KMS-11 (cell line): ENCODE data around the gene HOXA9.

Source experiments
- H2AFZ ChIP-seq: fragments of 200-600 bp; sonication (generic); 2 replicates; pipeline ENCODE4 v1.6.1; 2016; ENCODE audit warnings: antibody characterized with exemption, mixed run types, low read depth
- H3K27ac ChIP-seq: fragments of 200-600 bp; sonication (generic); 2 replicates; pipeline ENCODE4 v1.6.1; 2016; ENCODE audit warnings: mild to moderate bottlenecking, mixed run types
- H3K27me3 ChIP-seq: fragments of 200-600 bp; sonication (generic); 2 replicates; pipeline ENCODE4 v1.6.1; 2017; ENCODE audit warnings: mild to moderate bottlenecking, low read depth, mixed run types, moderate library complexity; ENCODE audit not compliant: insufficient read depth
- H3K36me3 ChIP-seq: fragments of 200-600 bp; sonication (generic); 2 replicates; pipeline ENCODE4 v1.6.1; 2017; ENCODE audit warnings: mild to moderate bottlenecking, mixed run types; ENCODE audit not compliant: insufficient read depth
- H3K4me1 ChIP-seq: fragments of 200-600 bp; sonication (generic); 2 replicates; pipeline ENCODE4 v1.6.1; 2016; ENCODE audit warnings: mild to moderate bottlenecking, low read depth, mixed run types; ENCODE audit not compliant: poor library complexity, severe bottlenecking
- H3K4me2 ChIP-seq: fragments of 200-600 bp; sonication (generic); 2 replicates; pipeline ENCODE4 v1.7.0; 2016; ENCODE audit warnings: mild to moderate bottlenecking, mixed run types
- H3K4me3 ChIP-seq: fragments of 200-600 bp; sonication (generic); IDR thresholded peaks from 2 replicates; pipeline ENCODE4 v1.6.1; 2017; ENCODE audit warnings: low read depth, low read length, mixed read lengths; ENCODE audit not compliant: insufficient read depth
- H3K79me2 ChIP-seq: fragments of 200-600 bp; sonication (generic); 2 replicates; pipeline ENCODE4 v1.6.1; 2016; ENCODE audit warnings: low read depth, mixed run types; ENCODE audit not compliant: insufficient read depth
- H3K9ac ChIP-seq: fragments of 200-600 bp; sonication (generic); 2 replicates; pipeline ENCODE4 v1.6.1; 2016; ENCODE audit warnings: mild to moderate bottlenecking, mixed run types
- H4K20me1 ChIP-seq: fragments of 200-600 bp; sonication (generic); 2 replicates; pipeline ENCODE4 v1.6.1; 2016; ENCODE audit warnings: mild to moderate bottlenecking, mixed run types; ENCODE audit not compliant: insufficient read depth
- TF ChIP-seq, protein P1 (sequence below): fragments of 200-600 bp; sonication (generic); conservative IDR thresholded peaks from 2 replicates; pipeline ENCODE4 v1.6.1; 2017; ENCODE audit warnings: low read depth, mild to moderate bottlenecking, antibody characterized with exemption, low read length, moderate library complexity, mixed read lengths

HOXA9 gene

DNA sequence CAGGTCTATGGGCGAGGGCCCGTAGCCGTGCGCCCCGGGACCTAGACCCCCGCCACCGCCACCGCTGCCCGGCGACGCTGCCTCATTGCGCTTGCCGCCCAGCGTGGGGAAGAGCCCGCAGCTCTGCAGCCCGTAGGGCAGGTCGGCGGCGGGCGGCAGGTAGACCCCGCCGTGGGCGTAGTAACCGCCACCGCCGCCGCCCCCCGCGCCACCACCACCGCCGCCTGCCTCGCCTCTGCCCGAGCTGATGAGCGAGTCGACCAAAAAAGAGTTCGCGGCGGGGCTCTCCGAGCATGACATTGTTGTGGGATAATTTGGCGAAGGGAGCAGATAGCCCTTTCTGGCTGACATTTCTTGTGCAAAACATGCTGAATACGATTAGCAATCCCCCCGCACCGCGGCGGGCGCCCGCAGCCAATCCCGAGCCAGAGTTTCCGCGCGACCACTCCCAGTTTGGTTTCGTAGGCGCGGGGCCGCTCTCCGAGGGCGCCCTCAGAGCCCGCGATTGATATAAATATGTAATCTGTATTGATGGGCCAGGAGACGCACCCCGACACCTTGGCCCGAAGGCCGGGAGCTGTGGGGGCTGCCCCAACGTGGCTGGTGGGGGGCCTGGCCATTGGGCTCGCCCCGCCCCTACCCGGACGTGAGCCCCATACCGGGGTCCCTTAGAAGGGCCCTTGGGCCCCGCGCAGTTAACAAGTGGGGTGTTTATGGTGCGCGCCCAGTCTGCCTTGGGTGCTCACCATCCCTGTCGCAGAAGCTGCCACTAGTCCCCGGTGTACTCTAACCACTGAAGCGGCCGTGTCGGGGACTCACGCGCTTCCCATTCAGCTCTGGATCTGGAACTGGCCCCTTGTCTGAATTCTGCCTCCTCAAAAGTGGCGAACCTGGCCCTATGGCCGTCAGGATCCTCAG is 8.9 kb upstream of the HOXA9 start, which contains the start of gene HOXA10:
Gene HOXA10, minus strand, starts transcription at position 365 of the 918 bp plus-strand sequence. Its CDS starts 14 bp downstream, at position 351.
- Histone ChIP-seq H3K27me3 (peaks cover 15% of the 10 kb centered on the region; the same call in 1 of the 2 replicates), H3K4me1 (peaks cover 17% of the 10 kb centered on the region), H3K4me3 (no peak within 1 kb of the TSS), H3K36me3 (no peaks in the 10 kb centered on the region), H4K20me1 (no peaks in the 10 kb centered on the region), H3K27ac (peak within 1 kb of the TSS; percentile 80), H3K9ac (peak within 1 kb of the TSS; percentile 88), H3K79me2 (no peaks in the 10 kb centered on the region), H2AFZ (peak within 1 kb of the TSS; percentile 81), H3K4me2 (peak within 1 kb of the TSS; percentile 70)
- TF ChIP-seq, protein P1, sequence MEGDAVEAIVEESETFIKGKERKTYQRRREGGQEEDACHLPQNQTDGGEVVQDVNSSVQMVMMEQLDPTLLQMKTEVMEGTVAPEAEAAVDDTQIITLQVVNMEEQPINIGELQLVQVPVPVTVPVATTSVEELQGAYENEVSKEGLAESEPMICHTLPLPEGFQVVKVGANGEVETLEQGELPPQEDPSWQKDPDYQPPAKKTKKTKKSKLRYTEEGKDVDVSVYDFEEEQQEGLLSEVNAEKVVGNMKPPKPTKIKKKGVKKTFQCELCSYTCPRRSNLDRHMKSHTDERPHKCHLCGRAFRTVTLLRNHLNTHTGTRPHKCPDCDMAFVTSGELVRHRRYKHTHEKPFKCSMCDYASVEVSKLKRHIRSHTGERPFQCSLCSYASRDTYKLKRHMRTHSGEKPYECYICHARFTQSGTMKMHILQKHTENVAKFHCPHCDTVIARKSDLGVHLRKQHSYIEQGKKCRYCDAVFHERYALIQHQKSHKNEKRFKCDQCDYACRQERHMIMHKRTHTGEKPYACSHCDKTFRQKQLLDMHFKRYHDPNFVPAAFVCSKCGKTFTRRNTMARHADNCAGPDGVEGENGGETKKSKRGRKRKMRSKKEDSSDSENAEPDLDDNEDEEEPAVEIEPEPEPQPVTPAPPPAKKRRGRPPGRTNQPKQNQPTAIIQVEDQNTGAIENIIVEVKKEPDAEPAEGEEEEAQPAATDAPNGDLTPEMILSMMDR: no peak

DNA sequence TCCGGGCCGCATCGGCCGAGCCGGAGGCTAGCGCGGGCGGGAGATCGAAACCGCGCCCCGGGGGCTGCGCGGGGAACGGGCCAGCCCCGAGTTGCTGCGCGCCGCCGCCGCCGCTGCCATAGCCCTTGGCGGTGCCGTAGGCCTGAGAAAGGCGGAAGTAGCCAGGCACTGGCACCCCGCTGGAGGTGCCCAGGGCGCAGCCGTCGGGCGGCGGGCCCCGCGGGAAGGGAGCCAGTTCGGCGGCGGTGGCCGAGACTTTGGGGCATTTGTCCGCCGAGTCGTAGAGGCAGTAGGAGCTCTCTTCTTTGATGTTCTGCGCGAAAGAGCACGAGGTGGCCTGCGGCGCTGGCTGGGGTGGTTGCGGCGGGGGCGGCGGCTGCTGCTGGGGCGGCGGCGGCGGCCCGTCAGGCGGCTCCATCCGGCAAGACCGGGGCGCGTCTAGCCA is 8.2 kb upstream of the HOXA9 start:
- peak overlapping the region; percentile 80 for H3K27ac ChIP-seq
- no peaks in the 10 kb centered on the region for H4K20me1 ChIP-seq
- peaks cover 17% of the 10 kb centered on the region for H3K4me1 ChIP-seq
- H2AFZ ChIP-seq: peak overlapping the region; percentile 81
- peak overlapping the region; percentile 70 for H3K4me2 ChIP-seq
- H3K79me2 ChIP-seq: no peaks in the 10 kb centered on the region
- H3K36me3 ChIP-seq: no peaks in the 10 kb centered on the region
- no peak overlapping the region for H3K4me3 ChIP-seq
- TF ChIP-seq, protein P1: no peak
- H3K9ac ChIP-seq: peak overlapping the region; percentile 88
- peaks cover 15% of the 10 kb centered on the region; the same call in 1 of the 2 replicates for H3K27me3 ChIP-seq

DNA sequence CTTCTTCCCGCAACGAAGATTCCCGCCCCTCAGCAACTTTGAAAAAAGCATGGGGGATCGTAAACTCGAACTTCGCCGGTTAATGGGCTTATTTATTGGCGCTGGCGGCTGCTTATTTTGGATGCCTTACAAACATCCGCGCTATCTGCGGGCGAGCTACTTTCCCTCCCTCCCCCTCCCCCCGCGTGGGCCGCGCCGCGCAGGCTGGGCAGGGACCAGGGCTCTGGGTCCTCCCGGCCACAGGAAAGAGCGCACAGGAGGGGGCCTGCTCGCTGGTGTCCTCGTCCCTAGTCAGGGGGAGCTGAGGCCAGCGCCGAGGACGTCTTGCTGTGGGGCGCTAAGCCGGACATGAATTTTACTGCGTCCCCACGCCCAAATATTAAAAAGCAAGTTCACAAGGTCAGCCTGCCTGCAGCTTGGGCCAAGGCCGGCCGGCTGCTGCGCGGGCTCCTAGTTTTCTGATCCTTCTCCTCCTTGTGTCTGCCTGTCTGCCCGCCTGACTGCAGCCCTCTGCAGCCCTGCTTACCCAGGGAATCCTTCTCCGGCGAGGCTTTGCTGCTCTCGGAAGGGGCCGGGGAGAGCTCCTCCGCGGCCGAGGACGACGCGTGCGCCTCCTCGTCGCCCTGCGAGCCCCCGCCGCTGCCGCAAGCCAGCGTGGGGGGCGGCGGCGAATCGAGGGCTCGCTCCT is 7.6 kb upstream of the HOXA9 start:
- peak overlapping the region; percentile 88 for H3K9ac ChIP-seq
- no peaks in the 10 kb centered on the region for H3K79me2 ChIP-seq
- peak overlapping the region; percentile 81 for H2AFZ ChIP-seq
- no peaks in the 10 kb centered on the region for H4K20me1 ChIP-seq
- H3K4me2 ChIP-seq: peak overlapping the region; percentile 70
- H3K4me3 ChIP-seq: no peak overlapping the region
- peaks cover 15% of the 10 kb centered on the region; the same call in 1 of the 2 replicates for H3K27me3 ChIP-seq
- H3K27ac ChIP-seq: peak overlapping the region; percentile 80
- H3K36me3 ChIP-seq: no peaks in the 10 kb centered on the region
- peaks cover 17% of the 10 kb centered on the region for H3K4me1 ChIP-seq
- TF ChIP-seq, protein P1: no peak

DNA sequence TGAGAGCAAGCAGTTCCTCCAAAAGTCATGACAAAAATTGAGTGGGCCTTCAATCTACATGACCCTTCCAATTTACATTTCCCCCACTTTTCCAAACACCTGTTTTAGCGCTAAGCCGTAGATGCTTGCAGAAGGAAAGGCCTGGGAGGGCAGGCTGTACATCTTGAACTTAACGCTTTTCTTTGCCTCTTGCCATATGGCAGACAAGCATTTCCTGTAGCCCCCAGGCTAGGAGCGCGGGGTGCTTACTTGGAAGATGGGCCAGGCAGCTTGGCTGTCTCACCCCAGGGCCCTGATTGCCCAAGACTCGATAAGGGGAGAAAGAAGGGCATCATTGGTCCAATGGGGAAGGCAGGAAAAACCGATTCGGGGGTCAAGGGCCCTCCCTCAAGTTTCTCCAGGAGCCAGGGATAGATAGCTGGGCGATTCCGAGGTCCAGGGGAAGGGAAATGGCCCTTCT is 7.0 kb upstream of the HOXA9 start:
- Histone ChIP-seq H3K27me3 (peaks cover 15% of the 10 kb centered on the region; the same call in 1 of the 2 replicates), H3K4me1 (peaks cover 17% of the 10 kb centered on the region), H2AFZ (peak overlapping the region; percentile 81), H3K4me2 (peak overlapping the region; percentile 70), H4K20me1 (no peaks in the 10 kb centered on the region), H3K9ac (peak overlapping the region; percentile 88; the same call in 1 of the 2 replicates), H3K36me3 (no peaks in the 10 kb centered on the region), H3K79me2 (no peaks in the 10 kb centered on the region), H3K4me3 (no peak overlapping the region), H3K27ac (no peak overlapping the region)
- TF ChIP-seq, protein P1: no peak
